WTC11 (cell line): ENCODE measurements around the gene TBX2. TPM values are rescaled to one million over a fixed set of nuclear protein-coding genes. Genes with fewer than 3 reads are reported as not detected.
A peak's percentile ranks its signal among the peaks of the same experiment; 100 is the strongest.

Experiments
- ATAC-seq: fragments of 200-7000 bp; cut with Tn5 transposase; 2 replicates; pipeline ENCODE4 v1.10.0; 2021; ENCODE audit warnings: mild to moderate bottlenecking, moderate library complexity
- CTCF ChIA-PET: fragments of 300-600 bp; sonication (Branson Sonifier 250); formaldehyde crosslinking; loops from one replicate; lab custom pipeline; 2021; ENCODE audit warnings: antibody characterized with exemption; lab: Charles Lee
- POLR2A ChIA-PET: fragments of 350-600 bp; sonication (Branson Sonifier 250); formaldehyde crosslinking; loops from one replicate; lab custom pipeline; 2021; ENCODE audit warnings: antibody characterized with exemption; lab: Charles Lee
- DNase-seq: peaks from one replicate; pipeline ENCODE4 v3.0.0; 2021; ENCODE audit warnings: low spot score
- H3K27ac Mint-ChIP-seq: 2 replicates; pipeline ENCODE4 v1.8.0; 2021; ENCODE audit warnings: mixed read lengths
- H3K27me3 Mint-ChIP-seq: 2 replicates; pipeline ENCODE4 v1.8.0; 2021; ENCODE audit warnings: low read depth, mild to moderate bottlenecking, moderate library complexity, mixed read lengths
- H3K36me3 Mint-ChIP-seq: 2 replicates; pipeline ENCODE4 v1.8.0; 2021; ENCODE audit warnings: mixed read lengths
- H3K4me1 Mint-ChIP-seq: 2 replicates; pipeline ENCODE4 v1.8.0; 2022; ENCODE audit warnings: mixed read lengths
- H3K4me3 Mint-ChIP-seq: 2 replicates; pipeline ENCODE4 v1.8.0; 2021; ENCODE audit warnings: mild to moderate bottlenecking, moderate library complexity, mixed read lengths
- H3K9me3 Mint-ChIP-seq: 2 replicates; pipeline ENCODE4 v1.8.0; 2021; ENCODE audit warnings: mixed read lengths
- CDX4 ChIP-seq: fragments of 250-450 bp; sonication (Bioruptor Pico); IDR thresholded peaks from 2 replicates; pipeline ENCODE4 v1.9.0; 2021; ENCODE audit warnings: moderate library complexity, mild to moderate bottlenecking, inconsistent platforms, borderline replicate concordance
- CREM ChIP-seq: sonication (generic); formaldehyde crosslinking; IDR thresholded peaks from 2 replicates; pipeline ENCODE4 v1.8.1; 2022; ENCODE audit warnings: mild to moderate bottlenecking, missing genetic modification reagents, moderate library complexity
- ELF4 ChIP-seq: sonication (generic); formaldehyde crosslinking; IDR thresholded peaks from 2 replicates; pipeline ENCODE4 v1.8.1; 2022; ENCODE audit warnings: low read depth, mild to moderate bottlenecking, moderate library complexity, missing genetic modification reagents
- ERG ChIP-seq: fragments of 250-450 bp; sonication (Bioruptor Pico); IDR thresholded peaks from 2 replicates; pipeline ENCODE4 v1.8.0; 2021; ENCODE audit warnings: mild to moderate bottlenecking
- GTF2I ChIP-seq: fragments of 250-450 bp; sonication (Bioruptor Pico); conservative IDR thresholded peaks from 2 replicates; pipeline ENCODE4 v1.4.0; 2021; ENCODE audit warnings: mild to moderate bottlenecking
- JUN ChIP-seq: sonication (generic); formaldehyde crosslinking; IDR thresholded peaks from 2 replicates; pipeline ENCODE4 v1.8.0; 2023; ENCODE audit warnings: mild to moderate bottlenecking, missing genetic modification reagents
- NR1H2 ChIP-seq: sonication (generic); formaldehyde crosslinking; IDR thresholded peaks from 2 replicates; pipeline ENCODE4 v1.9.0; 2021; ENCODE audit warnings: mild to moderate bottlenecking, moderate library complexity, missing genetic modification reagents
- NR2C2 ChIP-seq: sonication (generic); formaldehyde crosslinking; IDR thresholded peaks from 2 replicates; pipeline ENCODE4 v1.8.0; 2022; ENCODE audit warnings: mild to moderate bottlenecking, missing genetic modification reagents
- RELA ChIP-seq: sonication (generic); formaldehyde crosslinking; IDR thresholded peaks from 2 replicates; pipeline ENCODE4 v1.8.1; 2022; ENCODE audit warnings: missing genetic modification reagents, mild to moderate bottlenecking, borderline replicate concordance
- TCF7 ChIP-seq: sonication (generic); formaldehyde crosslinking; IDR thresholded peaks from 2 replicates; pipeline ENCODE4 v1.8.0; 2022; ENCODE audit warnings: mild to moderate bottlenecking, low read depth, missing genetic modification reagents, moderate library complexity
- ZBTB21 ChIP-seq: sonication (generic); formaldehyde crosslinking; IDR thresholded peaks from 2 replicates; pipeline ENCODE4 v1.8.1; 2023; ENCODE audit warnings: mild to moderate bottlenecking, missing genetic modification reagents, borderline replicate concordance
- ZNF121 ChIP-seq: sonication (generic); formaldehyde crosslinking; IDR thresholded peaks from 2 replicates; pipeline ENCODE4 v1.8.0; 2023; ENCODE audit warnings: missing genetic modification reagents
- ZNF281 ChIP-seq: sonication (generic); formaldehyde crosslinking; IDR thresholded peaks from 2 replicates; pipeline ENCODE4 v1.8.0; 2023; ENCODE audit warnings: mild to moderate bottlenecking, missing genetic modification reagents
- ZNF423 ChIP-seq: fragments of 250-450 bp; sonication (Bioruptor Pico); IDR thresholded peaks from 2 replicates; pipeline ENCODE4 v2.1.2; 2022; ENCODE audit warnings: mild to moderate bottlenecking, moderate library complexity
- ZNF532 ChIP-seq: fragments of 250-450 bp; sonication (Bioruptor Pico); IDR thresholded peaks from 2 replicates; pipeline ENCODE4 v1.9.0; 2021; ENCODE audit warnings: mild to moderate bottlenecking, borderline replicate concordance
- total RNA-seq: library from RNA; stranded (reverse); gene quantifications from 3 replicates; pipeline ENCODE4 v1.2.3, GENCODE V29; 2021

The TBX2 gene
- total RNA-seq, 1 experiment from 2014 or later: 0.09 TPM

- Mint-ChIP-seq H3K36me3 (no peaks in the 10 kb centered on the region), H3K4me3 (no peak overlapping the region), H3K4me1 (peaks cover 7% of the 10 kb centered on the region), H3K9me3 (no peaks in the 10 kb centered on the region), H3K27ac (no peak overlapping the region), H3K27me3 (peaks cover 16% of the 10 kb centered on the region)
- DNase-seq (no peak), ATAC-seq (no peak)
- TF ChIP-seq CREM (CRISPR knock-in tag): no peak
- ChIA-PET CTCF (interaction anchor here (1.2 kb wide), 1 partner anchor 8 kb away, joined by 3 read pairs; no protein-coding TSS in a partner anchor), POLR2A (no interaction called here)
Measured at GRCh38 chr17:61423967-61424649, 24.5 kb downstream of the TBX2 start.

GRCh38 chr17:61425682-61426481 lies 26.2 kb downstream of the TBX2 start:
- Mint-ChIP-seq H3K9me3 (no peaks in the 10 kb centered on the region), H3K36me3 (no peaks in the 10 kb centered on the region), H3K4me3 (no peak overlapping the region), H3K27me3 (peaks cover 12% of the 10 kb centered on the region), H3K27ac (no peak overlapping the region; the same call in 1 of the 2 replicates), H3K4me1 (peaks cover 7% of the 10 kb centered on the region)
- peak; percentile 96 for ATAC-seq
- peak; percentile 71 for DNase-seq
- TF ChIP-seq CDX4 (CRISPR knock-in tag) (no peak), NR2C2 (CRISPR knock-in tag) (no peak), ZBTB21 (no peak), GTF2I (CRISPR knock-in tag) (peak; percentile 78; the same call in 1 of the 2 replicates), ERG (CRISPR knock-in tag) (no peak), ZNF423 (no peak), ZNF532 (no peak), ZNF121 (CRISPR knock-in tag) (peak; percentile 79; the same call in 1 of the 2 replicates)
- ChIA-PET POLR2A (no interaction called here), CTCF (interaction anchor here (0.5 to 2.0 kb wide), 15 partner anchors 9 to 411 kb away, joined by 3 to 9 read pairs (median 4); no protein-coding TSS in a partner anchor)

GRCh38 chr17:61426482-61427304 lies 27.1 kb downstream of the TBX2 start:
- ATAC-seq: no peak
- DNase-seq: no peak
- Mint-ChIP-seq H3K27ac (no peak overlapping the region), H3K4me3 (no peak overlapping the region), H3K27me3 (peaks cover 4% of the 10 kb centered on the region), H3K4me1 (peaks cover 7% of the 10 kb centered on the region), H3K36me3 (no peaks in the 10 kb centered on the region), H3K9me3 (no peaks in the 10 kb centered on the region)
- POLR2A ChIA-PET: no interaction called here
- CTCF ChIA-PET: interaction anchor here (0.5 to 2.0 kb wide), 17 partner anchors 10 to 410 kb away, joined by 3 to 9 read pairs (median 3); no protein-coding TSS in a partner anchor
- TF ChIP-seq TCF7 (CRISPR knock-in tag) (no peak), ERG (CRISPR knock-in tag) (no peak), ZNF281 (no peak), CREM (CRISPR knock-in tag) (no peak), RELA (CRISPR knock-in tag) (no peak), ELF4 (CRISPR knock-in tag) (no peak), ZNF121 (CRISPR knock-in tag) (no peak), NR1H2 (CRISPR knock-in tag) (no peak), JUN (CRISPR knock-in tag) (no peak)
